Lower lobe of right lung (tissue), 2 donors: Measurements from ENCODE around the gene GAS2. TPM values are rescaled to one million over a fixed set of nuclear protein-coding genes. Genes with fewer than 3 reads are reported as not detected.

Source experiments
- ATAC-seq, 2 donors: fragments of 200-7000 bp; cut with Tn5 transposase; one replicate each; pipeline ENCODE4 v1.9.1; 2020 to 2022; ENCODE audit warnings: mild to moderate bottlenecking in 2 of 2, moderate library complexity in 2 of 2
- DNase-seq: peaks from one replicate; pipeline ENCODE4 v3.0.0-alpha.2; 2020
- H3K27ac ChIP-seq: fragments of 200-600 bp; one replicate; pipeline ENCODE4 v1.8.0; 2022
- H3K27me3 ChIP-seq: fragments of 200-600 bp; one replicate; pipeline ENCODE4 v1.8.0; 2022; ENCODE audit warnings: low read depth
- H3K36me3 ChIP-seq: fragments of 200-600 bp; one replicate; pipeline ENCODE4 v1.8.0; 2022; ENCODE audit warnings: mild to moderate bottlenecking
- H3K4me1 ChIP-seq: fragments of 200-600 bp; one replicate; pipeline ENCODE4 v1.8.0; 2022
- H3K4me3 ChIP-seq: fragments of 200-600 bp; one replicate; pipeline ENCODE4 v1.8.0; 2022; ENCODE audit warnings: mild to moderate bottlenecking
- H3K9me3 ChIP-seq: fragments of 200-600 bp; one replicate; pipeline ENCODE4 v1.8.0; 2022
- CTCF ChIP-seq: fragments of 200-600 bp; IDR thresholded peaks from one replicate; pipeline ENCODE4 v1.8.0; 2022; ENCODE audit warnings: antibody characterized with exemption, mild to moderate bottlenecking
- intact Hi-C: fragments of 100-400 bp; cut with DNase I; formaldehyde crosslinking; loops from one replicate; pipeline ENCODE4 v1.11.0; 2022
- total RNA-seq: library from RNA; stranded (reverse); fragmentation: NEBNext Ultra II Directional; extraction: Animal tissue kit (Norgen Biotek cat#: 25700); gene quantifications from one replicate; pipeline ENCODE4 v1.2.1, GENCODE V29; 2021
- donor health status: DM: no; HTN: yes; CAD: no; lungs with severe emphysema.

GAS2 gene
- total RNA-seq, 1 donor from 2014 or later: 2.6 TPM

DNA sequence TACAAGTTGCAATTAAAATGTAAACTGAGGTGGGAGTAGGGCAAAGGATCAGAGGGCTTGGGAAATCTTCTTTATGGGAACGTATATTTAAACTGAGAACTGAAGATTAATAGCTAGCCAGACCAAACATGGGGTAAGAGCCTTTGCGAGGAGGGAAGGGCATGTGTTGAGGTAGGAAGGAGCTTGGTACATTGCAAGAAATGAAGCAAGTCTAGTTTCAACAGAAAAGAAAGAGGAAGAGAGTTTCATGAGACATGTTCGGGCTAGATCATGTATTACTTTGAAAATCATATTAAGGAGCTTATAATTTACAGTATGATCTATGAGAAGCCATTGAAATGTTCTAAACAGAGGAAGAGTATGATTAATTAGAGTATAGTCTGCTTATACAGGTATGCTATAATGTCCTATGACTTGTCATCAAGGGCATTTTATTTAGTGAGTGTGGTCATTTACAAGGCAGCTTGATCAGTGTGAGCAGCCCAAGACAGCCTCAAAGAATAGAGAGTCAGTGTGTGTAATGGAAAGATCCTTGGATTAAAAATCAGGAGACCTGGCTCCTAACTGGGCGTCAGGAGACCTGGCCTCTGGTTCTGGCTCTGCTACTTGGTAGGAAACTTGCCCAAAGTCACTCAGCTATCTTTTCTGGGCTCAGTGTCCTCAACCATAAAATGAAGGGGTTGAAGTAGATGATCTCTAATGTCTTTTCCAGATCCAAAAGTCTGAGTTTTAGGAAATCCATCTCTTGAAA lies 10.9 kb downstream of the GAS2 start:
- no peak for DNase-seq
- Histone ChIP-seq H3K4me3 (no peak overlapping the region), H3K27ac (no peak overlapping the region), H3K36me3 (no peaks in the 10 kb centered on the region), H3K9me3 (no peaks in the 10 kb centered on the region), H3K27me3 (no peaks in the 10 kb centered on the region), H3K4me1 (no peaks in the 10 kb centered on the region)
- intact Hi-C loops: no loop called here
- ATAC-seq: peak in 1 of 2 donors; percentile 37
- TF ChIP-seq CTCF: no peak

- ATAC-seq (no peak), DNase-seq (no peak)
- H3K27ac ChIP-seq: no peak overlapping the region
- intact Hi-C loops: no loop called here
- H3K4me1 ChIP-seq: no peaks in the 10 kb centered on the region
- H3K36me3 ChIP-seq: no peaks in the 10 kb centered on the region
- H3K27me3 ChIP-seq: no peaks in the 10 kb centered on the region
- no peak overlapping the region for H3K4me3 ChIP-seq
- no peak for TF ChIP-seq CTCF
- H3K9me3 ChIP-seq: no peaks in the 10 kb centered on the region
These were observed 14.2 kb downstream of the GAS2 start for GRCh38 chr11:22680628-22681027.

DNA sequence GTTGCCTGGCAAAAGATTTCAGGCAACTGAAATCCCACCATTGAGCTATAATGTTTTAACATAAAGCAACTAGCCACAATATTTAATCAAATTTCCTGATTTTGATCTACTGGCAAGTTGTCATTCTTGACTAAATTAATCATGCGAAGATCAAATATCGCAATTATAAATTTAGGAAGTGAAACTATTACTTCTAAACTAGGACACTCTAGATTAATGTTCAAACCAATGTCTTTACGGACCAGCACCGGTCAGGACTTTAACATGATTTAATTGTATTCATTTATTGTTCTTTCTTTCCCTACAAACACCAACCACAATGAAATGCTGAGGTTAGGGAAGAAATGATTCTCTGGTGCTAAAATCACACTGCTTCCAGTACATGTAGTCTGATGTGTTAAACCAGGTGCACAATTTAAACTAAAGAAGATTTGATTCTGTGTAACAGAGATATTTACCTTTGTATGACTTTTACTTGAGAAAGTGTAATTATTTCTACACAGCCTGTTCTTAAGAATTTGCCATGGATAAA lies 14.9 kb downstream of the GAS2 start:
- TF ChIP-seq CTCF: no peak
- Histone ChIP-seq H3K4me1 (no peaks in the 10 kb centered on the region), H3K4me3 (no peak overlapping the region), H3K9me3 (no peaks in the 10 kb centered on the region), H3K27me3 (no peaks in the 10 kb centered on the region), H3K27ac (no peak overlapping the region), H3K36me3 (no peaks in the 10 kb centered on the region)
- intact Hi-C loops: no loop called here
- ATAC-seq (no peak), DNase-seq (no peak)

DNA sequence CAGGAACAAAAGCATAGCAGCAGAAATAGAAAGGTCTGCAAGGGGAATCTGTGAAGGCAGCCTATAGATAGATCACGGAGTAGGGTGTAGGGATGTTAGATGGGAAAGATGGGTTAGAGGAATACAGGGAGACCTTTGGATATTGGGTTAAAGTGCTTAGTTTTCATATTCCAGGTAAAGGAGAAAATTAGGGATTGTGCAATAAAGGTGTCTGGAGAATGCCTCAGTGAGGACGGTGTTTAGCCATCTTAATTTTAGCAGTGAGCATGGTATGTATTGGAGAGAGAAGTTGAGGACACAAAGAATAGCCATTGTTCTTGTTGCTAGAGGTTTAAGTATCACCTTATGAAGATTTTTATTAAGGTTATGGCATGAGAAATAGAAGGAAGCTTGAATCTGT lies 17.7 kb downstream of the GAS2 start:
- Histone ChIP-seq H3K4me3 (no peak overlapping the region), H3K9me3 (no peaks in the 10 kb centered on the region), H3K36me3 (no peaks in the 10 kb centered on the region), H3K4me1 (no peaks in the 10 kb centered on the region), H3K27ac (no peak overlapping the region), H3K27me3 (no peaks in the 10 kb centered on the region)
- intact Hi-C loops: no loop called here
- TF ChIP-seq CTCF: no peak
- DNase-seq (no peak), ATAC-seq (no peak)

DNA sequence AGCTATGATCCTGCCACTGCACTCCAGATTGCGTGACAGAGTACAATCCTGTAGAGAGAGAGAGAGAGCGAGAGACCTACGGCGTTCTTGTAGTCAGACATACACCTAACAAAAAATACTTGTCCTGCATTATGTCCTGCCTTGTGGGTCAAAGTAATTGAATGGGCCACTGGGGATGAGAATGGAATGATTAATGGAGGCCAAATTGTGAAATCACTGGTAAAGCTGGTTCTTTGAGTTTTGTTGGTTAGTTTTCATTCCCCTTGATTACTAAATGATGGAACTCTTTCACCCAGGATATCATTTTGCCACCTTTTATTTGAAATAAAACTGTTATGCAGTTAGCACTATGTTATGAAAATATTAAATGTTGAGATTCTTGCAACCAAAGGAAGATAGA lies 18.7 kb downstream of the GAS2 start:
- H3K4me1 ChIP-seq: no peaks in the 10 kb centered on the region
- DNase-seq (no peak), ATAC-seq (no peak)
- H3K4me3 ChIP-seq: no peak overlapping the region
- no peaks in the 10 kb centered on the region for H3K9me3 ChIP-seq
- TF ChIP-seq CTCF: no peak
- intact Hi-C loops: no loop called here
- H3K27me3 ChIP-seq: no peaks in the 10 kb centered on the region
- H3K36me3 ChIP-seq: no peaks in the 10 kb centered on the region
- H3K27ac ChIP-seq: no peak overlapping the region
